GM12878 (cell line): ENCODE measurements around the gene ESPNL.

Source experiments
- BMI1 ChIP-seq: fragments of 450-650 bp; IDR thresholded peaks from 2 replicates; pipeline ENCODE4 v1.6.1; 2016; ENCODE audit warnings: mild to moderate bottlenecking, moderate library complexity, borderline replicate concordance
- CBFB ChIP-seq: IDR thresholded peaks from 2 replicates; pipeline ENCODE4 v1.6.1; 2016; ENCODE audit warnings: antibody characterized with exemption, low read depth
- CTCF ChIP-seq, 3 experiments: IDR thresholded peaks in 2 of 3; conservative IDR thresholded peaks in 1 of 3; 2 replicates each; pipeline ENCODE4 v1.5.1; 2011; ENCODE audit warnings: low read depth in 3 of 3, low read length in 3 of 3, mild to moderate bottlenecking in 3 of 3, control low read depth in 2 of 3, moderate library complexity in 2 of 3, inconsistent platforms in 1 of 3, mixed read lengths in 1 of 3; ENCODE audit not compliant: control insufficient read depth in 2 of 3, insufficient read depth in 1 of 3; ENCODE audit errors: extremely low read depth in 1 of 3
- EP300 ChIP-seq, 2 experiments: fragments of 150-350 bp in 1 of 2; IDR thresholded peaks; 2 replicates each; pipeline ENCODE4 v1.6.1; 2011 to 2012; ENCODE audit warnings: low read depth in 2 of 2, low read length in 2 of 2, borderline replicate concordance in 1 of 2, improper control_type of control experiment in 1 of 2, inconsistent platforms in 1 of 2; ENCODE audit not compliant: control insufficient read depth in 1 of 2
- FOXM1 ChIP-seq: IDR thresholded peaks from 2 replicates; pipeline ENCODE4 v1.6.1; 2012; ENCODE audit warnings: low read depth, mild to moderate bottlenecking, inconsistent platforms, low read length, moderate library complexity
- POLR2A ChIP-seq: IDR thresholded peaks from 2 replicates; pipeline ENCODE4 v1.6.1; 2011; ENCODE audit warnings: low read depth, mild to moderate bottlenecking, low read length
- TARDBP ChIP-seq: IDR thresholded peaks from 2 replicates; pipeline ENCODE4 v1.6.1; 2016; ENCODE audit warnings: borderline replicate concordance
- TCF3 ChIP-seq: IDR thresholded peaks from 2 replicates; pipeline ENCODE4 v1.6.1; 2012; ENCODE audit warnings: low read depth, mild to moderate bottlenecking, low read length, borderline replicate concordance; ENCODE audit not compliant: insufficient read depth
- ZNF217 ChIP-seq: fragments of 450-650 bp; IDR thresholded peaks from 2 replicates; pipeline ENCODE4 v1.6.1; 2017; ENCODE audit warnings: antibody characterized with exemption, mild to moderate bottlenecking

- TF ChIP-seq CTCF (IDR thresholded peaks at IDR 0.05 in 2 of 3, conservative IDR thresholded peaks at IDR 0.05 in 1 of 3; ENCODE audit: control insufficient read depth in 2 of 3, extremely low read depth in 1 of 3, insufficient read depth in 1 of 3, low read depth in 3 of 3, low read length in 3 of 3) (no peak), BMI1 (no peak), EP300 (IDR thresholded peaks at IDR 0.05; ENCODE audit: borderline replicate concordance in 1 of 2, control insufficient read depth in 1 of 2, low read depth in 2 of 2, low read length in 2 of 2) (no peak), CBFB (no peak), TARDBP (no peak), POLR2A (no peak), TCF3 (no peak), ZNF217 (no peak), FOXM1 (no peak)
These were observed at the start of gene ESPNL for GRCh38 chr2:238100049-238100820.
